A673 (cell line): ENCODE data around the gene PPP1R3A.

ENCODE experiments used
- EZH2 ChIP-seq: fragments of 200-600 bp; sonication (generic); IDR thresholded peaks from 2 replicates; pipeline ENCODE4 v1.6.1; 2017; ENCODE audit warnings: borderline replicate concordance, low read depth, mild to moderate bottlenecking, mixed read lengths, antibody characterized with exemption, low read length; ENCODE audit not compliant: poor library complexity, severe bottlenecking
- TF ChIP-seq, protein P1 (sequence below): fragments of 300-800, 200-600 bp; sonication (generic); conservative IDR thresholded peaks from 2 replicates; pipeline ENCODE4 v1.5.1; 2017; ENCODE audit warnings: low read depth, mild to moderate bottlenecking, antibody characterized with exemption, low read length, moderate library complexity, mixed read lengths

DNA sequence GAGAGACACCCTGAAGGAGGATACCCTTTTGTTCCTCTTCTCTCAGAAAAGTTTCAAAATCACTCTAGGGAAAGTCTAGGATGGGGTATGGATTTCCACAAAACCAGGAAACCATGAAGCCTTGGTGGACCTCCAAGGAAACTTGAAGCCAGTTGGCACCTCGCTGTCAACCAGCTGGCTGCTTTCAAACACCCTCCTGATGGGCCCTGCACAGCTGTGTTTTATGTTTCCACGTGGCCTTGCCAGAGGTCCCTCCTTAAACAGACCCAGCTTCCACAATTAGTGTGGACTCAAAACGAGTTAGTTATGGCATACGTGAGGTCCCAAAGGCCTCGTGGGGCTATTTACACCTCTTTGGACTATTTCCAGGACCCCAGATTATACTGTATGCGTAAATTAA lies 5.9 kb downstream of the PPP1R3A start:
- no peak for TF ChIP-seq EZH2
- TF ChIP-seq, protein P1, sequence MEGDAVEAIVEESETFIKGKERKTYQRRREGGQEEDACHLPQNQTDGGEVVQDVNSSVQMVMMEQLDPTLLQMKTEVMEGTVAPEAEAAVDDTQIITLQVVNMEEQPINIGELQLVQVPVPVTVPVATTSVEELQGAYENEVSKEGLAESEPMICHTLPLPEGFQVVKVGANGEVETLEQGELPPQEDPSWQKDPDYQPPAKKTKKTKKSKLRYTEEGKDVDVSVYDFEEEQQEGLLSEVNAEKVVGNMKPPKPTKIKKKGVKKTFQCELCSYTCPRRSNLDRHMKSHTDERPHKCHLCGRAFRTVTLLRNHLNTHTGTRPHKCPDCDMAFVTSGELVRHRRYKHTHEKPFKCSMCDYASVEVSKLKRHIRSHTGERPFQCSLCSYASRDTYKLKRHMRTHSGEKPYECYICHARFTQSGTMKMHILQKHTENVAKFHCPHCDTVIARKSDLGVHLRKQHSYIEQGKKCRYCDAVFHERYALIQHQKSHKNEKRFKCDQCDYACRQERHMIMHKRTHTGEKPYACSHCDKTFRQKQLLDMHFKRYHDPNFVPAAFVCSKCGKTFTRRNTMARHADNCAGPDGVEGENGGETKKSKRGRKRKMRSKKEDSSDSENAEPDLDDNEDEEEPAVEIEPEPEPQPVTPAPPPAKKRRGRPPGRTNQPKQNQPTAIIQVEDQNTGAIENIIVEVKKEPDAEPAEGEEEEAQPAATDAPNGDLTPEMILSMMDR: no peak
